Muscle of back (tissue), 13 donors: Measurements from ENCODE around the gene ASPRV1. TPM values are rescaled to one million over a fixed set of nuclear protein-coding genes. Genes with fewer than 3 reads are reported as not detected.
A peak's percentile ranks its signal among the peaks of the same experiment; 100 is the strongest.
"Not testable (repeated sequence)": the region's sequence is repeated elsewhere in the genome, so short reads cannot be mapped to it uniquely, and the experiment has no call there.

Experiments
- DNase-seq, 3 donors: peaks; one replicate each; pipeline versions ENCODE4 v3.0.0 to v3.0.0-alpha.2; 2013
- long read RNA-seq, 9 donors: transcript quantifications; one replicate each; lab custom pipeline, GENCODE V29; 2026
- polyA plus RNA-seq, 10 donors: library from polyadenylated mRNA; unstranded; fragments of 120-200 nt; gene quantifications; one replicate each; pipeline ENCODE4 v1.2.1, GENCODE V29; 2013; ENCODE audit not compliant: insufficient read length in 10 of 10

The ASPRV1 gene
- polyA plus RNA-seq, result 1 to 10 TPM; 1.7 to 3.9 (median 2.6) TPM
- long read RNA-seq, donor 1, partial matches to known transcripts, result 0 of 1 reads
- long read RNA-seq, donor 1, other reads (novel, unspliced or antisense), result 0 of 1 reads
- long read RNA-seq, donor 2, partial matches to known transcripts, result 0 of 4 reads
- long read RNA-seq, donor 2, other reads (novel, unspliced or antisense), result 0 of 4 reads
- long read RNA-seq, donor 3, result 0 reads
- long read RNA-seq, donor 4, partial matches to known transcripts, result 0 of 2 reads
- long read RNA-seq, donor 4, other reads (novel, unspliced or antisense), result 0 of 2 reads
- long read RNA-seq, donor 5, partial matches to known transcripts, result 0 of 1 reads
- long read RNA-seq, donor 5, other reads (novel, unspliced or antisense), result 0 of 1 reads
- long read RNA-seq, donor 6, partial matches to known transcripts, result 0 of 3 reads
- long read RNA-seq, donor 6, other reads (novel, unspliced or antisense), result 0 of 3 reads
- long read RNA-seq, donor 7, partial matches to known transcripts, result 0 of 2 reads
- long read RNA-seq, donor 7, other reads (novel, unspliced or antisense), result 0 of 2 reads
- long read RNA-seq, donor 8, result 0 reads
- long read RNA-seq, donor 9, partial matches to known transcripts, result 0 of 2 reads
- long read RNA-seq, donor 9, other reads (novel, unspliced or antisense), result 0 of 2 reads

- no peak for DNase-seq
Measured at GRCh38 chr2:69961496-69961895, at the start of gene ASPRV1. TSS of gene ASPRV1 (minus strand) at chr2:69961631. CDS start at chr2:69961436, 195 bp downstream.

DNA sequence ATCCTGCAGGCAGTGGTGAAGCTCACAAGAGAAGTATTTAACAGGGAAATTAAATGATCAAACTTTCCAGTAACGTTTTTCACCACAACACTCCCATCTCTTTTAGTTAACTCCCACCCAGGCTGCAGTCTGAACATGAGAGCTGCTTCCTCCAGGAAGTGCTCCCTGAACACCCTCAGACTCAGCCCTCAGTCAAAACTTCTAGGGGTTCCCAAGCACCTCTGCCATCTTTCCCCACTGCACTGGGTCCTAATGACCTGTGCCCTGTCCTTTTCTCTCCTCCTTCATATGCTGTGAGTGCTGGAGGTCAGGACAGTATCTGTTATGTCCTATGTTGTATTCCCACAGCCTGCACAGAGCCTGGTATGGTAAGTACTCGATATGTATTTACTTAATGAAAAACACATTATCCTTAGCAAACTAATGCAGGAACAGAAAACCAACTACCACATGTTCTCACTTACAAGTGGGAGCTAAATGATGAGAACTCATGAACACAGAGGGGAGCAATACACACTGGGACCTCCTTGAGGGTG is 49.2 kb upstream of the ASPRV1 start:
- DNase-seq, result no peak

GRCh38 chr2:70009762-70010575 is 48.5 kb upstream of the ASPRV1 start:
- no peak for DNase-seq

DNA sequence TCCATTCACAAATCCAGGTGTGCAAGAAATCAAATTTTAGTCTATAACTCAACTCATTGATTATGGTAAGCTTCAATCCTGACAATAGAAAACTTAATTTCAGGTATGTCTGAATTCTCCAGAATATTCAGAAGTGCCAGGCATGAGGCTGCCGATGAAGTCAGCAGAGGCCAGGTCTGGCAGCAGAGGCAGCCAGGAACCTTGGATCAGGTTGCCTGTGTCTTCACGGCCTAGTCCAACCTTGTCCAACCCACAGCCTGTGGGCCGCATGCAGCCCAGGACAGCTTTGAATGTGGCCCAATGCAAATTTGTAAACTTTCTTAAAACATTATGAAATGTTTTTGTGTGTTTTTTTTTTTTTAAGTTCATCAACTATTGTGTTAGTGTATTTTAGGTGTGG is 46.9 kb upstream of the ASPRV1 start:
- DNase-seq, result no peak

DNA sequence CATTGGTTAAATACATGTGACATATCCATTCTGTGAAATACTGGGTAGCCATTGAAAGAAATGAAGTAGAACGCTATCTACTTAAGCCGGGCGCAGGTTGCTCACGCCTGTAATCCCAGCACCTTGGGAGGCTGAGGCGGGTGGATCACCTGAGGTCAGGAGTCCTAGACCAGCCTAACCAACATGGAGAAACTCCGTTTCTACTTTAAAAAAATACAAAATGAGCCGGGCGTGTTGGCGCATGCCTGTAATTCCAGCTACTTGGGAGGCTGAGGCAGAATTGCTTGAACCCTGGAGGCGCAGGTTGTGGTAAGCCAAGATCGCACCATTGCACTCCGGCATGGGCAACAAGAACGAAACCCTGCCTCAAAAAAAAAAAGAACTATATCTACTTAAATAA is 45.7 kb upstream of the ASPRV1 start:
- DNase-seq, result no peak

GRCh38 chr2:70006447-70006784 is 45.0 kb upstream of the ASPRV1 start:
- no peak for DNase-seq

- no peak for DNase-seq
Measured at GRCh38 chr2:70005752-70006446, 44.5 kb upstream of the ASPRV1 start.

- DNase-seq, result no peak
Measured at GRCh38 chr2:70005216-70005615, 43.8 kb upstream of the ASPRV1 start.

DNA sequence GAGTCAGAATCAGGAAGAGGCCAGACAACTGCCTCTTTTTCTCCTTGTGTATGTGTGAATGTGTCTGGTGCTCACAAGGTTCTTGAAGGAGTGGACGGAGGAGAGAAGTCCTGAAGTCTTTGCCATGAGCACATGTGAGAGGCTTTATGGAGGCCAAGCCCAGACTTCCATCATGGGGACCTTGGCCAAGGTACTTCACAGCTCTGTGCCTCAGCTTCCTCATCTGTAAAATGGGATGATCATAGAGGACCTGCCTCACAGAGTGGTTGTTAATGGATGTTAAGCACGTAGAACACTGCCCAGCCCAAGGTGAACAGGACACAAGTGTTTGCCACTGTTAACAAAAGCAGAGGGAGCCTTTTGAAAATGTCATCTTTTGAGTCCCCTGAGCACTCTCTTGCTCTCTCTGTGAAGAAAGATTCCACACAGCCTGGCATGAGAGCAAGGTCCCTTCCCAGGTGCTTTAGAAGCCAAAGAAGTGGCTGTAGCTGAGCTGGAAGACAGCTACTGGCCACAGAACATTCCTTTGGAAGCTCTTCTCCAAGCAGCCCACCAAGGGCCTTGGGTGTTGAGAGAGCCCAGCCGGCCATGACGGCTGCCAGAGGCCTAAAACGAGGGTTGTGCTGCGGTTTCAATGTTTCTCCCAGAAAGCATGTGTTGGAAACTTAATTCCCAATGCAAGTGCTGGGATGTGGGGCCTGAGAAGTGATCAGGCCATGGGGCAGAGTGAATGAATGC is 41.8 kb upstream of the ASPRV1 start:
- DNase-seq, result no peak

GRCh38 chr2:70002241-70002899 is 40.9 kb upstream of the ASPRV1 start:
- no peak for DNase-seq

DNA sequence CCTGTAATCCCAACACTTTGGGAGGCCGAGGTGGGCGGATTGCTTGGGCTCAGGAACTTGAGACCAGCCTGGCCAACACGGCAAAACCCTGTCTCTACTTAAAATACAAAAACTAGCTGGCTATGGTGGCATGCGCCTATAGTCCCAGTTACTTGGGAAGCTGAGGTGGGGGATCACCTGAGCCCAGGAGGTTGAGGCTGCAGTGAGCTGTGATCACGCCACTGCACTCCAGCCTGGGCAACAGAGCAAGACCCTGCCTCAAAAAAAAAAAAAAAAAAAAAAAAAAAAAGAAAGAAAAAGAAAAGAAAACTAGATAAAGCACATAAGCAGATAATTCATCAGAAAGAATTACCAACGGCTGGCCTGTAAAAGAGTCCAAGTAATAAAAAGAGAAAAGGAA is 39.1 kb upstream of the ASPRV1 start:
- not testable (repeated sequence) for DNase-seq

DNA sequence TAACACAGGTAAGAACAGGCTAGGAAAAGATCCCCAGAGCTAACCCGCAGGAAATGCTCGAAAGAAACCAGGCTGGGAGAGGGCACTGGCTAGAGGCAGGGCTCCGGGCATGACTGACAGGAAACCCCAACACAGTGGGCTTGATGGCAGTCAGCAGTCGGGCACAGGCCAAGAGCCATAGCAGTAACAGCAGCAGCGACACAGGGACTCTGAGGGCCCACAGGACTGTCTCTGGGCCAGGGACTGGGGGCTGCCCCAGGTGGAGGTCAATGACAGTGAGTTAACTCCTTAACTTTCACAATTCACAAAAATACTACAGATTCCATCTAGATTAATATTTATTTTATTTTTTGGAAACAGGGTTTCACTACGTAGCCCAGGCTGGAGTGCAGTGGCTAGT is 37.3 kb upstream of the ASPRV1 start:
- no peak for DNase-seq

GRCh38 chr2:69997015-69997830 is 35.8 kb upstream of the ASPRV1 start:
- peak in 1 of 3 donors; percentile 17 for DNase-seq

DNA sequence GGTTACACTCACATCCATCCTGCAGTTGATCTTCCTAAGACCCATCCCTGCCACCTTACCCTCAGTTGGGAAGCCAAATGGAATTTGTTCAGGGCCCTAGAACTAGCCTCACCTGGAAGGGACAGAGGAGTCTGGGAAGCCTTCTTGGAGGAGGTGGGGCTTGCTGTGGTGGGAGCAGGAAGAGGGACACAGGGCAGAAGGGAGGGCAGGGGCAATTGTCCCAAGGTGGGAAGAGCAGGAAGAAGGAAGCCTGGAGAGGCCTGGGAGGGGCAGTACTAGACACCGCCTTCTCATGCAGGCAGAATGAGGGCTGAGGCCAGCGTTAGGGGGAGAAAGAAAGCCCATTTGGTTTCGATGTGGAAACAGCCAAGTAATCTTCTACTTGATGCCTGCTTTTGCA is 34.1 kb upstream of the ASPRV1 start:
- no peak for DNase-seq

GRCh38 chr2:69994166-69994565 is 32.7 kb upstream of the ASPRV1 start:
- no peak for DNase-seq

- DNase-seq, result no peak
Measured at GRCh38 chr2:69993708-69994107, 32.3 kb upstream of the ASPRV1 start.

GRCh38 chr2:69993048-69993565 is 31.7 kb upstream of the ASPRV1 start:
- no peak for DNase-seq

DNA sequence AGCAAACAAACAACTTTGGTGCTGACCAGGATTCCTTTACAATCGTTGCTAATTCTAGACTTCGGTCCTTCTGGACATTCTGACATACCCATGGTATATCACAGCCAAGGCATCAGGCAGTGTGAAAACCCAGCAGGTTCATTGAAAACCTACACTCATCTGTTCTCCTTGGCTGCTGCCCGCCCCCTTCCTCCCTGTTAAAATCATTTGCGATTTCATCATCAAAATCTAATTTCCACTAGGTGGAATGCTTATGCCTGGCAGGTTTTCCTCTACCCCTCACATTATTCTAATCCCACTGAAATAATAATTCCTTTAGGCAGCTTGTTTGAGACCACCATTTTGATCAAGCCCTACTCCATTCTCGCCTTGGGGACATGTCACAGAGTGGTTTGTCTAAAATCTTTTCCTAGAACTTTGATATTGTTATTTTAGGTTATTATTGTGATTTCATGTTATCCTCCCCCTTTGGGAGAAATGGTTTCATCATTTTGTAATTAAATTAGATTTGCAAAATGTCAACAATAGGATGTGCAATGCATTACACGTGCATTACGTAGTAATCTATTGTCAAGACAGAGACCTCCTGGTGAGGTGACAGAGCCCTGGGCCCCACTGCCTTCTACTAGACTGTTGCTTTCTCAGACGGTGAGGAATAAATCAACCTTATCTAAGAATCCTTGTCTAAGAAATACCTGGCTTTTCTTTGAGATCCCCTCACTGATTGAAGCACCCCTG is 31.0 kb upstream of the ASPRV1 start:
- no peak for DNase-seq
